HG03103 (cell line): ENCODE data around the gene SLC7A6.
A peak's percentile ranks its signal among the peaks of the same experiment; 100 is the strongest.
"Not testable (repeated sequence)": the region's sequence is repeated elsewhere in the genome, so short reads cannot be mapped to it uniquely, and the experiment has no call there.

Experiments used
- ATAC-seq: cut with Tn5 transposase; IDR thresholded peaks from one replicate; pipeline ENCODE4 v1.9.1; 2021; ENCODE audit warnings: low read depth; ENCODE audit not compliant: unreplicated experiment

The SLC7A6 gene

GRCh38 chr16:68279726-68280558 is 15.6 kb downstream of the SLC7A6 start:
- no peak for ATAC-seq

GRCh38 chr16:68281368-68282063 is 17.2 kb downstream of the SLC7A6 start:
- ATAC-seq: no peak

- no peak for ATAC-seq
These were observed 17.7 kb downstream of the SLC7A6 start for GRCh38 chr16:68282064-68282452.

- no peak for ATAC-seq
These were observed 19.0 kb downstream of the SLC7A6 start for GRCh38 chr16:68283346-68283745.

- ATAC-seq: no peak
These were observed 19.7 kb downstream of the SLC7A6 start for GRCh38 chr16:68283801-68284598.

- peak; percentile 53 for ATAC-seq
These were observed 20.5 kb downstream of the SLC7A6 start for GRCh38 chr16:68284847-68285246.

GRCh38 chr16:68285683-68286082 is 21.4 kb downstream of the SLC7A6 start:
- ATAC-seq: no peak

GRCh38 chr16:68286153-68287074 is 22.1 kb downstream of the SLC7A6 start:
- no peak for ATAC-seq

- ATAC-seq: no peak
These were observed 23.2 kb downstream of the SLC7A6 start for GRCh38 chr16:68287276-68288251.

- no peak for ATAC-seq
These were observed 23.9 kb downstream of the SLC7A6 start for GRCh38 chr16:68288252-68288650.

GRCh38 chr16:68288796-68289195 is 24.5 kb downstream of the SLC7A6 start:
- ATAC-seq: not testable (repeated sequence)

GRCh38 chr16:68289202-68289601 is 24.9 kb downstream of the SLC7A6 start:
- no peak for ATAC-seq

GRCh38 chr16:68289621-68290329 is 25.4 kb downstream of the SLC7A6 start:
- ATAC-seq: peak; percentile 82

GRCh38 chr16:68290450-68290849 is 26.1 kb downstream of the SLC7A6 start:
- no peak for ATAC-seq

- no peak for ATAC-seq
These were observed 26.9 kb downstream of the SLC7A6 start for GRCh38 chr16:68291227-68291626.

- no peak for ATAC-seq
These were observed 28.1 kb downstream of the SLC7A6 start for GRCh38 chr16:68292425-68292824.

GRCh38 chr16:68296291-68296690 is 32.0 kb downstream of the SLC7A6 start:
- ATAC-seq: no peak

- ATAC-seq: no peak
These were observed 32.4 kb downstream of the SLC7A6 start for GRCh38 chr16:68296693-68297092.
